ENCODE data around the gene TP53TG5. TPM values are rescaled to one million over a fixed set of nuclear protein-coding genes. Genes with fewer than 3 reads are reported as not detected.
A peak's percentile ranks its signal among the peaks of the same experiment; 100 is the strongest.

Gene TP53TG5
- total RNA-seq, 1 experiment from 2014 or later = not detected

DNA sequence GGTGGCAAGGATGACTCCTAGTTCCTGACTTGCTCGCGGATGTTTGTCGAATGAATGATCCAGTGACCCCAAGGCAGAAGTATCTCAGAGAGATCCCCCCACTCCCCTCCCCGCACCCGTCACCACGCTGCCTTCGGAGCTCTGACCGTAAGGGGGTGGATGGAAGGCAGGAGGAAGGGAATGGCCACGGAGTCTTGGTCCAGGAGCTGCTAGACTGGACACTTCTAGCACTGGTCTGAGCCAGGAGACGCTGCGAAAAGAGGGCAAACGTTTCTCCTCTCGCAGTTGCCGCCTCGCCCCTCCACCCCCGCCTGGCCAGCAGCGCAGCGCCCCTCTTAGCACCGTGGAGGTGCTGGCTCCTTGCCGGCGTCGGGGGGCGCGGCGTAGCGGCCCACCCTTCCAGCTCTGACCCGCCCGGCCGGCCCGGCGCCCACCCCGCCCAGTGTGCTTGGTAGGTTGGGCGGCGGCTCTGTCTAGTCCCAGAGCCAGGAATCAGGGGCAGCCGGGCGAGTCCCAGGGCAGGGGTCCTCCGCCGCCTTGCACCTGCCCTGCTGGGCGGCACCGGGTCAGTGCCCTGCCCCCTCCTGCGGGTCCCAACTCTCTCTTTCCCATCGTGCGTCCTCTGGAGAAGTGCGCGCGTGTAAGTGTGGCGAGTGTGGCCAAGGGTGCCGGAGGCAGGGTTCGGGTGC is 27.6 kb upstream of the TP53TG5 start:
- DNase-seq (ENCODE audit: low read depth) = no peak

DNA sequence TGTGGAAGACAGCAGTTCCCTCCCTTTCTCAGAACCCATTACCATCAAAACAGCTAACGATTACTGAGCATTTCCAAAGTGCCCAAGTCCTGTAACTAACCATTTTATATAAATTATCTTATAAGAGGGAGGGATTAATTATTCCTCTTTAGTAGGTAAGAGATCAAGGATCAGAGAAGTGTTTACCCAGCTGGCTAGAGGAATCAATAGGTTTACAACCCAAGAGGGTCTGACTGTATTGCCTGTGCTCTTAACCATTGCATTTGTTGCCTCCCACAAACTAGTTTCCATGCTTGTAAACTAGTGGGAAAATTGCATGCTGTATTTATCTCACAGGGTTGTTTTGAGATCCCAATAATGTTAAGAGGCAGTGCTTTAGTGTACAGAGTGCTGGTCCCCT is 26.3 kb upstream of the TP53TG5 start:
- no peak for DNase-seq (ENCODE audit: low read depth)

DNA sequence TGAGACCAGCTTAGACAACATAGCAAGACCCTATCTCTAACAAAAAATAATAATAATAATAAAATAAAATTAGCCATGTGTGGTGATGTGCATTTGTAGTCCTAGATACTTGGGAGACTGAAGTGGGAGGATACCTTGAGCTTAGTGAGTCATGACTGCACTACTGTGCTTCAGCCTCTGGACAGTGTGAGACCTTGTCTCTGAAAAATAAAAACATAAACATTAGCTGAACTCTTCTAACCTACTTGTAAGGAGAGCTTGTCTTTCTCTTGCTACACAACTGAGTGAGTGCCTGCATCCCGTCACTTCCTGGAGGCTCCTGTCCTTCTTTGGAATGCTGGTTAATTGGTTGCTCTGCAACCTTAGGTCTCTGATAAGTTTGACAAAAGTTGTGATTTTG is 24.8 kb upstream of the TP53TG5 start:
- no peak for DNase-seq (ENCODE audit: low read depth)

DNA sequence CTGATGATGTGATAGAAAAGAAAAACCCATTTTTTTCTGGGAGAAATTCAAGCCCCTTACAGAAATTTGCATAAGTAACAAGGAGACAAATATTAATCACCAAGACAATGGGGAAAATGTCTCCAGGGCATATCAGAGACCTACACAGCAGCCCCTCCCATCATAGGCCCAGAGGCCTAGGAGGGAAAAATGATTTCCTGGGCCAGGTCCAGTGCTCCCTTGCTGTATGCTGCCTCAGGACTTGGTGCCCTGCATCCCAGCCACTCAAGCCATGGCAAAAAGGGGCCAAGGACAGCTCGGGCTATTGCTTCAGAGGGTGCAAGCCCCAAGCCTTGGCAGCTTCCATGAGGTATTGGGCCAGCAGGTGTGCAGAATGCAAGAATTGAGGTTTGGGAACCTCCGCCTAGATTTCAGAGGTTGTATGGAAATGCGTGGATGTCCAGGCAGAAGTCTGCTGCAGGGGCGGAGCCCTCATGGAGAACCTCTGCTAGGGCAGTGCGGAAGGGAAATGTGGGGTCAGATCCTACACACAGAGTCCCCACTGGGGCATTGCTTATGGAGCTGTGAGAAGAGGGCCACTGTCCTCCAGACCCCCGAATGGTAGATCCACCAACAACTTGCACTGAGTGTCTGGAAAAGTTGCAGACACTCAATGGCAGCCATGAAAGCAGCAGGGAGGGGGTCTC is 22.4 kb upstream of the TP53TG5 start:
- no peak for DNase-seq (ENCODE audit: low read depth)

DNA sequence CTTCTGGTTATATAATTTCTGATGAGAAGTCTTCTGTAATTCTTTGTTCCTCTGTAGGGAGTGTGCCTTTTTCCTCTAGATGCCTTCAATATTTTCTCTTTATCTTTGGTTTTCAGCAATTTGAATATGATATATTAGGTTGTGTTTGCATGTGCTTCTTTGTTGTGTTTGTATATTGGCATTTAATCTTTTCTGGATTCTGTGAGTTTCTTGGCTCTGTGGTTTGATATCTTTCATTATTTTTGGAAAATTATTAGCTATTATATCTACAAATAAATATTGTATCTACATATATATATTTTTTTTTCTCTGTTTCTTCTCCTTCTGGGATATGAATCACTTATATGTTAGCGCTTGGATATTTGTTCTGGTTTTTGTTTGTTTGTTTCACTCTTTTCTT is 20.9 kb upstream of the TP53TG5 start:
- DNase-seq (ENCODE audit: low read depth) = no peak

DNA sequence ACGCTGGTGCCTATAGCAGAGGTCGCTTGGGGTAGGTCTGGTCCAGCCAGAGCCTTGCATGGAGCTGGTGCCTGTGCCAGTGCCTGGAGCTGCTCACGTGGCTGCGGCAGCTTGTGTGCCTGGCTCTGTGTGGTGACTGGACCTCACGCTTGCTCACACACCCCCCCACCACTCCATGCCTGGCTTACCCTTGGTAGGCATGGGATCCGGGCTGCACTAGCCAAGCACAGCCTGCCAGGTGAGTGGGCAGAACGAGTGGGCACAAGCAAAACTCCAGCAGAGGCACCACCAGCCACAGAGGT is 16.9 kb upstream of the TP53TG5 start:
- DNase-seq (ENCODE audit: low read depth) = no peak

DNA sequence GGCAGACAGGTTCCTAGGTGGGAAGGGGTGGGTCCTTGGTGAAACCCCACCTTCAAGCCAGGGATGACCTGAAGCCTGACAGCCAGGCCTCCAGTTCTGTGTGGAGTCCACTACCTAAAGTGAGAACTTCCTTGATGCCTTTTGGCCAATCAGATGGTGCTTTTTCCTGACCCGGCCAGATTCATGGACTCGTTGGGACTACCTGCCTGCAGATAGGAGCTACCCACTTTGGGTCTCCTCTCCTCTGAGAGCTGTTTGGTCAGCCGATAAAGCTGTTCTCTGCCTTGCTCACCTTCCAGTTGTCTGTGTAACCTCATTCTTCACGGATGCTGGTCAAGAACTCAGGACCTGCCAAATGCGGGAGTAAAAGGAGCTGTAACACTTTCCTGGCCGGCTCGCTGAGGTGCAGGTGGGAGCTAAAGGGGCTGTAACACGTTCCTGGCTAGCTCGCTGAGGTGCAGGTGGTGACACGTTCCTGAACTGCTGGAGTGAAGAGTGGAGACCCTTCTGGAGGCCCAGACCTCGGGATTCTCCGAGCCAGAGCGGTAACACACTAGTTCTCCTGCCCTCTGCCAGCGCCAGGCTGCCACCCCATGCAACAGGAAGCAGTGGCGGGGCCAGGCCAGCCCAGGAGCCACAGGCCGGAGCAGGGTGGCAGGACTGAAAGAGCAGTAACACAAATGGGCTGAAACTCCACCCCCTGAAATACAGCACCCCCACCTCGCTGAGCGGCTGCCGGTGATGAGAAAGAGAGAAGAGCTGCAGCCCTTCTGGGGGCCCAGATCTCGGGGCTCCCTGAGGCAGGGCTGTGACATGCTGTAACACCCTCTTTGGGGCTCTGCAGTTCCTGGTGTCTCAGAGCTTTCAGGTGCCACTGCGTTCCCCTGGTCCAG is 16.3 kb upstream of the TP53TG5 start:
- no peak for DNase-seq (ENCODE audit: low read depth)

DNA sequence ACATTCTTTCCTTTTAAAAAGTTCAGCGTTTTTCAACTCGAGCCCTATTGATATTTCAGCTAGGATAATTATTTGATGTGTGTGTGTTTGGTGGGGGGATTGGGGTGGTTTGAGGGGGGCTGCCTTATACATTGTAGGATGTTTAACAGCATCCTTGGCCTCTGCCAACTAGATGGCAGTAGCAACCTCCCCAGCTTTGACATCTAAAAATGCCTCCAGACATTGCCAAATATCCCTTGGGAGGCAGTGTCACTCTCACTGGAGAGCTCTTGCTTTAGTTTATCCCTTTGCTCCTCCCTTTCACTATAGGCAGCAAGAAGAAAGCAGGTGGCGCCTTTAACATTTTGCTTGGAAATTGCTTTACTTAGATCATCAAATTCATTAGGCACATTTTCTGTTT is 14.6 kb upstream of the TP53TG5 start:
- no peak for DNase-seq (ENCODE audit: low read depth)

DNA sequence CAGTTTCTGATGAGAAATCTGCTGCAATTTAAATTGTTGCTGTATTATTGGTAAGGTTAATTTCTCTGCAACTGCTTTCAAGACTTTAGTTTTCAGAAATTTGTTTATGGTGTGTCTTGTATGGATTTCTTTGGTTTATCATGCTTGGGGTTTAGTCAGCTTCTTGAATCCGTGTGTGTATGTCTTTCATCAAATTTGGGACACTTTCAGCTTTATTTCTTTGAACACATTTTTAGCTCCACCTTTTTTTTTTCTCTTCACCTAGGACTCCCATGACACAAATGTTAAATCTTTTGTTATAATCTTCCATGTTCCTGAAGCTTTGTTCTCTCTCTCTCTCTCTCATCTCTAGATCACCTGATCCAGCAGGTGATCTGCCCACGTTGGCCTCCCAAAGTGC is 13.4 kb upstream of the TP53TG5 start:
- no peak for DNase-seq (ENCODE audit: low read depth)

DNA sequence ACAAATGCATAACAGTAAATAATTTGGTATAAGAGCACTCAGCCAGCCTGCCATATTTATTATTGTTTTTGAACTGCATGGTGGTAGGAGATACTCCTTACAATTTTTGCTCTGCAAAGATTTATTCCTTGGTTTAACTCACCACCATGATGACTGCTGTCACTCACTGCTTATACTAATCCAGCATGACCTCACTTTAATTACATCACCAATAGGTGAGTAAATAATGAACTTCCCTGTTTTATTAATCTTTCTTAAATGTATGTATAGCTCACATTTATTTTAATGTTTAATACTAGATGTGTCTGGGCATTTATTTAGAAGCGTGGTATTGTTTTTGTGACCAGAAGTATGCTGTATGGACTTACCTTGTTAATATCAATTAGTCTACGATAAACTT is 12.8 kb upstream of the TP53TG5 start:
- no peak for DNase-seq (ENCODE audit: low read depth)

DNA sequence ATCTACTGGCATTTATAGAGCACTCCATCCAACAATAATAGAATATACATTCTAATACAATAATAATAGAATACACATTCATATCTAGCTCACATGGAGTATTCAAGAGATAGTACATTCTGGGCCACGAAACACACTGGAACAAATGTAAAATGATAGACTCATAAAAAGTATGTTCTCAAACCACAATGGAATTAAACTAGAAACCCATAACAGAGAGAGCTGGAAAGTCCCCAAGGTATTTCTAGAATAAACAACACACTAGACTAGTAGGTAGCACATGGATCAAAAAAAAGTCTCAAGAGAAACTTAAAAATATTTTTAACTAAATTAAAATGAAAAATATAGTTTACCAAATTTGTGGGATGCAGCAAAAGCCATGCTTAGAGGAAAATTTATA is 9.1 kb upstream of the TP53TG5 start:
- DNase-seq (ENCODE audit: low read depth) = no peak

DNA sequence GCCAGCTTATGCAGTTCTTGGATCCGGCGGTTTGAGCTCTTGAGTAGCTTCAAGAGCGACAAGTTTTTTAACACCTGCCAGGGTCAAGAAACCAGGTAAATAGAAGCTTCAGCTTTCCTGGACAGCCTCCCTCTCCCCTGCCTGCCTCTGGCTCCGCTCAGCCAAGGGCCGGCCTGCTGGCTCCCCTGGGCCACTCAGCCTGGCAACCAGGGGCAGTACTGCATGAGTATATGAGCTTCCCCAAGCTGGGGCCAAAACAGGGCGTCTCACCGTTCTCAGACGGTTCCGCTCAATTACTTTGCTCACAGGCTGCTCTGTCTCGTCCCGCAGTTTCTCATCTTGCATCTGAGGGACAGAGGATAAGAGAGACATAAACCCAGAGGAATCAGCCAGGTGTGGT is 856 bp downstream of the TP53TG5 start:
- no peak for DNase-seq (ENCODE audit: low read depth)

DNA sequence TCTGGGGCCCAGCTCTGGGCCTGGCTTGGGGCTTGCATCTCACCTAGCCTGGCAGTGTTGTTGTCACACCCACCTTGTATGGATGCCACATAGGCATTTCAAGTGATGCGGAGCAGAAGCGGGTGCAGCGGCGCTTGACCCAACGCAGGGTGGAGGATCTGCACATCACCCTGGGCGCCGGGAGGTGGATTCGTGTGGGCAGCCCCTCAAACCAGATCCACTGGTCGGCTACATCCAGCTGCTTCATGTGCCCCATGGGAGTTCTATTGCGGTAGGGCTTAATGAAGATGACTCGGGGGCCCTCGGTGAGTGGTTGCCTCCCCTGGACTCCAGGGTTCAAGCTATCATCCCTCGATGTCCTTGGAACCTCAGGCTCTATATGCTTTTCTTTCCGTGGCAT is 3.2 kb downstream of the TP53TG5 start:
- no peak for DNase-seq (ENCODE audit: low read depth)

DNA sequence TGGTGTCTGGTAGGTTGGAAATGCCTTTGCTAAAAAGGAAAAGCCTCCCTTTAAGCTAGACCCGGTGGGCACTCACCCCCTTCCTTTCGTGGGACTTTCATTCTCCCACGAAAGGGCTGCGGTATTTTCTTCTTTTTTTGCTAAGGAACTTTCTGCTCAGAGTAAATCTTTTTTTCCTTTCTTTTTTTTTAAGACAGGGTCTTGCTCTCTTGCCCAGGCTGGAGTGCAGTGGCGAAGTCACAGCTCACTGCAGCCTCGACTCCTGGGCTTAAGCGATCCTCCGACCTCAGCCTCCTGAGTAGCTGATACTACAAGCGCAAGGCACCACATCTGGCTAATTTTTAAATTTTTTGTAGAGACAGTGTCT is 4.0 kb downstream of the TP53TG5 start:
- DNase-seq (ENCODE audit: low read depth) = no peak

DNA sequence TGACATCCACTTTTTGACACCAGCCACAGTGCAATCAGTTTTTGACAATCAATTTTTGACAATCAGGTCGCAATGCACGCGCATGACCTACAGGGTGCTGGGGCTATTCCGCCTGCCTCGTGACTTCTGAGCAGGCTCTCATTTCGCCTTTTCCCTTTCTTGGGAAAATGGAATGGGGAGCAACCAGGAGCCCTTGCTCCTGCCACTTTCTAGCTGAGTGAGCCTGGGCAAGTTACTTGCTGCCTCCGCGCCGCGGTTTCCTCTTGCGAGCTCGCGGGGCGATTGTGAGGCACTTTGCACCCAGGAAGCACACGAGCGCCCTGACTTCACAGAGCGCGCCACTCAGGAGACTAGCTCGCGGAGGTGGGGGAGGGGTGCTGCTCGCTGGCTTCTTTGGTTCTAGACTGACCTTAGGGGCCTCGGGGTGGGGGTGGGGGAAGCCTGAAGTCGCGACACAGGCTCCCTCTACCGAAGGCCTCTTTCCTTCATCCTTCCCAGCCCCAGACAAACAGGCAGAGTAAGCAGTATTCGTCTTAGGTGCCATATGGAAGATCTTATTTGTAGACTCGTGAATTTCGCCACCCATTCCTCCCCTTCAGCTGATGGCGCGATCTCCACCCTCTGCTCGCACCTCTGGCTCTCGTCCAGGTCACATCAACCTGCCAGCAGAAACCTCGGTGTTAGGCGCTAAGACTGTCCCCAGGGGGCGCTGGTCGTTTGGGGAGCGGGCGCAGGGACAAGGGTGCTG is 4.6 kb downstream of the TP53TG5 start:
- peak; percentile 82 for DNase-seq (ENCODE audit: low read depth)

DNA sequence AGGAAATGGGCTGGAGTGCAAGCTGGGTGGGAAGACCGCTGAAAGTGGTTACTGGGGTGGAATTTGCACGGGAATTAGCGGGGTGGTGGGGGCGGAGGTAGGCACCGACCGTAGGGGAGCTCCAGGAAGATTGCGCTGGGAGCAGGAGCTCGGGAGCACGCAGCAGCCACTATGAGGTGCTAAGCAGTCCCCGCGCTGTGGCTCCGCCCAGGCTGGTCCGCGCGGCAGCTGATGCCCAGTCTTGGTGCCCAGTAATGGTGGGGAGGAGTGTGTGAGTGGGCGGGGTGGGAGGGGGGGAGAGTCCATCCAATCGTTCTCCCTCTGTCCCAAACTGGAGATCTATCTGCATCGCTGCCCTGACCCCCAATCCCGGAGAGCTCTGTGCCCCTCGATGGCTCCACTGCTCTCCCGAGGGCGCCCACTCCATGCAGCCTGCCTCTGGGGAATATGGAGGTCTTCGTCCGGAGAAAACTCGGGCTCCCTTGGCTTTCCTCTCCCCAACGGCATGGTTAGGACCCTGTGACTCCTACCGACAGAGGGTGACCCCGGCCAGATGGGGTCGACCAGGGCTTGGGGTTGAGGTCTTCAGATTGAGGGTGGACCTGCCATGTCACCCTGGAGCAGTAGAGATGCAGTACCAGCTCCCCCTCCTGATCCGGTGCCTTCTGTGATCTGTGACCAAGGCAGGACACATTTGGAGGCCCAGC is 5.3 kb downstream of the TP53TG5 start:
- DNase-seq (ENCODE audit: low read depth) = peak; percentile 64

DNA sequence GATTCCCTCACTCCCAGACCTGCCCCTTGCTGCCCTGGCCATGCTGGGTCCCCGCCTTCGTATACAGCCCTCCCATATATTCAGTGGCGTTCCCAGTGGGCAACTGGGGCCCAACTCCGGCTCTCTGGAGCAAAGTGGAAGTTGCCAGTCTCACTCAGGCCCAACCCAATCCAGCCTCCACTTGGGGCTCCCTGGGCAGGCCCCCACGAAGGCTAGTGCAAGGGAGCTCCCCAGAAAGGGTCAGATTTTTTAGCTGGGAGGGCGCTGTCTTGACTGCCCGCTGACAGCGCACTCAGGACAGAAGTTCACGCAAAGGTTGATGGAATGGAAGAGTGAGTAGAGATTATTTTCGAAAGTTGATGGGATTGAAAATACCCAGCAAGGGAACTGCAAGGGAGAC is 5.9 kb downstream of the TP53TG5 start:
- no peak for DNase-seq (ENCODE audit: low read depth)

DNA sequence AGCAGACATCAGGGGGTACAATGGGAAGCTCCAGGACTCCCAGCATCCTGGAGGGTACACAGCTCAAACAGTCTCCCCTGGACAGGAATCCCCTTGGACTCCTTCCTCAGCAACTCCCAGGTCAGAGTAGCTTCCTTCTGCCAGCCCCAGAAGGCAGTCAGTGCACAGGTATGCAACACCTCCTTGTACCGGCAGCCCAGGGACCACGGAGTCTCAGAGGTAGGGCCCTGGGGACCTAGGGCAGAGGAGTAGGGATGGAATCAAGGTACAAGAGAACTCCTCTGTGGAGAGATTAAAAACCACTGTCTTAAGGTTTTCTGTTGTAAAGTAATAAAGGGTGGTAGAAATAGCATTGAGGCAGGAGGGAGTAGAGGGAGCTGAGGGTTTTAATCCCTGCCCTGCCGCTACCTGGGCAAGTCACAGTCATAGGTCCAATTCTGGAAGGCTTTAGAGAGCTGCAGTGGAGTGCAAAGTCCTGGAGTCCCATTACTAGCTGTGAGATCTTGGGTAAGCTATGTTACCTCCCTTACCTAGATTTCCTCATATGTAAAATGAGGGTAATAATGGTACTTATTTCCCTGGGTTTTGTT is 7.5 kb downstream of the TP53TG5 start:
- DNase-seq (ENCODE audit: low read depth) = no peak

DNA sequence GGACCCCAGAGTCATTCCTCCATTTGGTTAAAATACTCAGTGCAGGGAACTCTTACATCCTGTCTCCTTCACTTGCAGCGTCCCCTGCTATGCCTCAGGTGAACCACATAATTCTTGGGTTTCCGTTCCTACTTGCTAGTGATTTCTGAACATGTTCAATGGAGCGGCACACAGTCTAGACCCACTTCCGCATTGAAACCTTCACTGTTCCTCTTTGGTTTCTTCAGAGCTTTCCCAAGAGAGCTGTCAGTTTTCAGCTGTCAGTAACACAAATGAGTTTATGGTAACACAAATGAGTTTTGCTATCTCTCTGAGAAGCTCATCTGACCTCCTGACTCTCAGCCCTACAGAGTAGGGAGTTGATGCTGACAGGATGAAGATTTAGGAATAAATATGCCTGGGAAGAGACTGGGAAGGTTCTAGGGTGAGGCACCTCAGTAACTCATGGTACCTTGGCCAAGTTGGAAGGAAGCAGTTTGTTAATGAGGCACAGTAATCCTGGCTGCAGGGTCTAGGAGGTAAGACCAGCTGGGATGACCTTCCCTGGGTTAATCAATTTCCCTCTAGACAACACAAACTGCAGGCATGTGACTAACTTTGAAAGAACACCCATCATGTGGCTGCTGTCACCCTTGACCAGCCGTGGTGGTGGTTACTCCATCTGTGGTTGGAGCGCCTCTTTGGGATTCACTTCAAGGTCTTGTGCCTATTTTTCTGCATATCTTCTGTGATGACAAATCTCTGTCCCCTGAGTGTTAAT is 9.7 kb downstream of the TP53TG5 start:
- DNase-seq (ENCODE audit: low read depth) = peak; percentile 58

DNA sequence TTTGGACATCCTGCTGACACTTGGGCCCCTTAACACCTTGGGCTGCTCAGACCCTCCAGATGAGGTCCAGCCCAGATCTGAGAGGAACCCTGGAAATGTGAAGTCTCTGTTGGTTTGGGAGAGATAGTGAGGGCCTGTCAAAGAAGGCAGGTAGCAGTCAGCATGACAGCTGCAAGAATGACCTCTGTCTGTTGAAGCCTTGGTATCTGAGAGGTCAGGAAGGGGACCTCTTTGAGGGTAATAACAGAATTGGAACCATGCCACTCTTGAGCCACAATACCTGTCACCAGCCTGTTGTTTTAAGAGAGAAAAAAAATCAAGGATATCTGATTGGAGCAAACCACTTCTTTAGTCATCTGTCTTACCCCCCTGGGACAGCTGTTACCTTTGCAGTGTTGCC is 11.0 kb downstream of the TP53TG5 start:
- no peak for DNase-seq (ENCODE audit: low read depth)

Measured in LHCN-M2 (cell line).